ENCODE results near the gene ARHGEF17.
A peak's percentile ranks its signal among the peaks of the same experiment; 100 is the strongest.

The ARHGEF17 gene

DNA sequence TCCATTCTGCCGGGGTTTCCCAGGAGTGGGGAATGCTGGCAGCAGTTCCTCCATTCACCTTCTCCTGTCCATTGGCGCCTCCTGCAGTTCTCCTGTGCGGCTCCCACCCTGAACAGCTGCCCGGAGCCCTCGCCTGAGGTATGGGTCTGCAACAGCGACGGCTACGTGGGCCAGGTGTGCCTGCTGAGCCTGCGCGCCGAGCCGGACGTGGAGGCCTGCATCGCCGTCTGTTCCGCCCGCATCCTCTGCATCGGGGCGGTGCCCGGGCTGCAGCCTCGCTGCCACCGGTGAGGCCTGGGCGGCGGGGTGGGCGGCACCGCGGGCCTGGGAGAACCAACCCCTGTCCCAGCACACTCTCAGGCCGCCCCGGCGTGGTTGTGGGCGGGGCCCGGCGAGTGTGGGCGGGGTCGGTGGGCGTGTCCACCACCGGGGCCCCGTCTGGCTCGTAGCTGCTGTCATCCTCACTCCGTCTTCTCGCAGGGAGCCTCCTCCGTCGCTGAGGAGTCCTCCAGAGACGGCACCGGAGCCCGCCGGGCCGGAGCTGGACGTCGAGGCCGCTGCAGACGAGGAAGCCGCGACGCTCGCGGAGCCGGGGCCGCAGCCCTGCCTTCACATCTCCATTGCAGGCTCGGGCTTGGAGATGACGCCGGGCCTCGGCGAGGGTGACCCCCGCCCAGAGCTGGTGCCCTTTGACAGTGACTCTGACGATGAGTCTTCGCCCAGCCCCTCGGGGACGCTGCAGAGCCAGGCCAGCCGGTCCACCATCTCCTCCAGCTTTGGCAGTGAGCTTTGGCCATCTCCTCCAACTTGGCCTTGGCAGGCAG lies 54.1 kb downstream of the ARHGEF17 start:
- intact Hi-C loops (cut with DNase I): no loop called here
- DNase-seq: no peak

DNA sequence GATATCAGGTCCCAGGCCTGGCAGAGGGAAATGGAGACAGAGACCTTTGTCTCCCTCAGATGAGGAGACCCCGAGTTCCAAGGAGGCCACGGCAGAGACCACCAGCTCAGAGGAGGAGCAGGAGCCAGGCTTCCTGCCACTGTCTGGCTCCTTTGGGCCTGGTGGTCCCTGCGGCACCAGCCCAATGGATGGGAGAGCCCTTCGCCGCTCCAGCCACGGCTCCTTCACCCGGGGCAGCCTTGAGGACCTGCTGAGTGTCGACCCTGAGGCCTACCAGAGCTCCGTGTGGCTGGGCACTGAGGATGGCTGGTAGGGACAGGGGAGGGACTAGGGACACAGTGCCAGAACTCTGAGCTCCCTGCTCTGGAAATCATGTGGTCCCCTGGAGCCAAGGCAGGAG lies 55.1 kb downstream of the ARHGEF17 start:
- DNase-seq: no peak
- intact Hi-C loops (cut with DNase I): no loop called here

DNA sequence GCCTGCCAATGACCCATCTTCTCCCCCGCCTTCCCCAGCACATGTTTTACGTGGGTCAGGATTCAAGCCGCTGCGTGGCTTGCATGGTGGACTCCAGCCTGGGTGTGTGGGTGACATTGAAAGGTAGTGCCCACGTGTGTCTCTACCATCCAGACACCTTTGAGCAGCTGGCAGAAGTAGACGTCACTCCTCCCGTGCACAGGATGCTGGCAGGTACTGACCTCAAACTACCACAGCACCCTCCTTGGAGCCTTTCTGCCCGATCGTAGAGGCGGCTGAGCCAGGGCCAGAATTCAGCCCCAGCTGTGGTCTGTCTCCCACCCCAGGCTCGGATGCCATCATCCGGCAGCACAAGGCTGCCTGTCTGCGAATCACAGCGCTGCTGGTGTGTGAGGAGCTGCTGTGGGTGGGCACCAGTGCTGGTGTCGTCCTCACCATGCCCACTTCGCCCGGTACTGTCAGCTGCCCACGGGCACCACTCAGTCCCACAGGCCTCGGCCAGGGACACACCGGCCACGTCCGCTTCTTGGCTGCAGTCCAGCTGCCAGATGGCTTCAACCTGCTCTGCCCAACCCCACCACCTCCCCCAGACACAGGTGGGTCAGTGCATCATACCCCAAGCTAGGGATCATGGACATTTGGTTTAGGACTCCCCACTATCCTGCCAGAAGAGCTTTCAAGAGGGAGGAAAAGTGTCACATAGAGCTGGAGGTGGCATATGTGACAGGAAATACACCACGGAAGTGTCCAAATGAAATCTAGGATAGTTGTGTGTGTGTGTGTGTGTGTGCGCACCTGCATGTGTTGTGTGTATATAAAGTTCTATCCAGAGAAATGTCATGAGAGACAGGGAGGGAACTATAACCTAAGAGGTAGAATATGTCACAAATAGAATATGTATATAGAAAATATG lies 57.5 kb downstream of the ARHGEF17 start:
- intact Hi-C loops (cut with DNase I): no loop called here
- DNase-seq: no peak

DNA sequence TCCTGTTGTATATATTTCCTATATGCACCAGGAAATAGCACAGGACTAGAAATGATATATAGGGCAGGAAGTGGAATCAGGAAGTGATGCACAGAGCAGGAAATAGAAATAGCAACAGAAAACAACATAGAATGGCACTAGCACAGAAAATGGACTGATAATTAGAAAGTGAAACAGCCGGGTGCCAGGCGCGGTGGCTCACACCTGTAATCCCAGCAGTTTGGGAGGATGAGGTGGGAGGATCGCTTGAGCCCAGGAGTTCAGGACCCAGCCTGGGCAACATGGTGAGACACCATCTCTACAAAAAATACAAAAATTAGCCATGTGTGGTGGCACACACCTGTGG lies 58.2 kb downstream of the ARHGEF17 start:
- no peak for DNase-seq
- intact Hi-C loops (cut with DNase I): no loop called here

DNA sequence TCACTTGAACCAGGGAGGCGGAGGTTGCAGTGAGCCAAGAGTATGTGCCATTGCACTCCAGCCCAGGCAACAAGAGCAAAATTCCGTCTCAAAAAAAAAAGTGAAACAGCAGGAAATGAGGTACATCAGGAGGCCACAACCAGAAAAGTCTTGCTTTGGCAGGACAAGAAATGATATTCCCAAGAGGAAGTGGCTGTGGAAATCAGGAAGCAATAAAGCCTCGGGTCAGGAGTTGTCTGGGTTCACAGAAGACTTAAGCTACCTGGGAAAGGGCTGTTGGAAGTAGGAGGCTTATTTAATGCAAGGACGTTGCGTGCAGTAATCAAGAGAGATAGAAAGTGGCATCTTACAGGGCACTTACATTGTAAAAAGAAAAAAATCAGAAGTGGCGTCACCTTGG lies 58.9 kb downstream of the ARHGEF17 start:
- DNase-seq: no peak
- intact Hi-C loops (cut with DNase I): no loop called here

DNA sequence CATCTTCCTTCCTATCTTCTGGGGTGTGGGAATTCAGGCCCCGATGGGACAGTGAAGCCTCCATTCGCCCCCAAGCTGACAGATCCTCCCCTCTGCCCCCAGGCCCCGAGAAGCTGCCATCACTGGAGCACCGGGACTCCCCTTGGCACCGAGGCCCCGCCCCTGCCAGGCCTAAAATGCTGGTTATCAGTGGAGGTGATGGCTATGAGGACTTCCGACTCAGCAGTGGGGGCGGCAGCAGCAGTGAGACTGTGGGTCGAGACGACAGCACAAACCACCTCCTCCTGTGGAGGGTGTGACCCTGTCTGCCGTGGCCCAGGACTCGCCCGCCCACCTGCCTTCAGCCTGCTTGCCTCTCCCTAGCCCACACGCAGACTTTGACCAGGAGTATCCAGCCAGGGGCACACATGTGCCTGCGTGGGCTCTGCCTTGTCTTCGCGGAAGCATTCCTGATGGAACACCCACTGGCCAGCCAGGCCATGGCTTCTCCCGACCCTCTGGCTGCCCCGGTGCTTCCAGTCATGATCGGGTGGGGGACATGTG lies 59.5 kb downstream of the ARHGEF17 start:
- peak in 1 of 42 donors; percentile 40 for DNase-seq
- intact Hi-C loops (cut with DNase I): no loop called here

DNA sequence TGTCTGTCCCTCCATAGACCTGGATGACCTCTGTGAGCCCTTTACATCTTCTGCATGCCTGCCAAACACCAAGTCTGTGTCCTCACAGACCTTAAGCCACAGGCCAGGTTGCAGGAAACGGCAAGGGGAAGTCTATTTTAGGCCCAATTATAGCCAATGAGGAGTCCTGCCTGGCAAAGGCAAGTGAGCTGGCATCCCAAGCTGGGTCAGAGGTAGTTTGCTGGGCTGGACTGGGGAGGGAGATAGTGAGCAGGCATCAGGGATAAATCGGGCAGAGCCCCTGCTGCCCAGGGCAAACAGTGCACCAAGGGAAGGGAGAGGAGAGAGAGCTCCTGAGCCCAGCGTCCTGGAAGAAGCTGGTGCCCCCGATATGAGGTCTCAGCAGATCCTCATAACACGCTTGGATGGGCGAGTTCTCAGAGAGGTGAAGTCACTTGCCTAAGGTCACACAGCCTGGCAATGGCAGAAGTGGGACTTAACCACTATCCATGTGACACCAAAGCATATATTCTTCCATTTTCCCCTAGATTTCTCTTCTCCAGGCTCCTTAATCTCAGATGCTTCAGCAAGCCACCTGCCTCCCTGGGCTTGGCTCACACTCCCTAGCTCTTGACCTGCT lies 64.4 kb downstream of the ARHGEF17 start:
- intact Hi-C loops (cut with DNase I): no loop called here

DNA sequence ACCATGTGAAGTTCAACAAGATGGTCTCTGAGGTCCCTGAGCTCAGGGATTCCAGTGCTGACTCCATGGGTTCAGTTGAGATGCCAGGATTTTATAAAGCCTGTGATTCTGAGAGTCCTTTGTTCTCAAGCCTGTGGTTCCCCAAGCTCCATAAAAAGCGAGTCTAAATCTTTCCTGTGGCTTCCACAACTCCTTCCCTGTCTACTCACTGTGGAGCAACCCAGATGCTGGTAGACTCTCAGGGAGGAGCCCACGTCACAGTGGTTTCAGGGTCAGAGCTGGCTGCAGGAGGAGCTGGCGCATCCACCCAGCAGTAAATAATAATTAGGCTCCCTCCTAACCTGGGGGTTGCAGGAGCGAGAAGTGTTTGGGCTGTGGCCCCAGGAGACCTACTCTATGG lies 66.1 kb downstream of the ARHGEF17 start:
- intact Hi-C loops (cut with DNase I): no loop called here
- peak in 1 of 42 donors; percentile 11 for DNase-seq

More for the DNA sequence above, 64.4 kb downstream of the ARHGEF17 start:
- no peak for DNase-seq

DNA sequence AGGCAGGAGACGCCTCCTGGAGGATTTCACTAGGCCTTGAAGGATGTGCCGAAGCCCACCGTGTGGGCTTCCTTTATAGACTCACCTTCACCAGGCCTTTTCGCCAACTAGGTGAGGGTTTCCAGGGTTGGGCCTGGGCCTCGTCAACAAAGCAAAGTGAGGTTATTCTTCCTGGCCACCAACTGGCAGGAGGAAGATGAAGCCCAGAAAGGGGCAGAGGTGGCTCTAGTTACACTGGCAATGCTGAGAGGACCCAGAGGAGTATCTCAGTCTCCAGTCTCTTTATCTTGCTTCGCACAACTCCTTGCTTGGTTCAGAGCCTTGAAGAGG lies 67.7 kb downstream of the ARHGEF17 start:
- intact Hi-C loops (cut with DNase I): no loop called here
- DNase-seq: no peak

DNA sequence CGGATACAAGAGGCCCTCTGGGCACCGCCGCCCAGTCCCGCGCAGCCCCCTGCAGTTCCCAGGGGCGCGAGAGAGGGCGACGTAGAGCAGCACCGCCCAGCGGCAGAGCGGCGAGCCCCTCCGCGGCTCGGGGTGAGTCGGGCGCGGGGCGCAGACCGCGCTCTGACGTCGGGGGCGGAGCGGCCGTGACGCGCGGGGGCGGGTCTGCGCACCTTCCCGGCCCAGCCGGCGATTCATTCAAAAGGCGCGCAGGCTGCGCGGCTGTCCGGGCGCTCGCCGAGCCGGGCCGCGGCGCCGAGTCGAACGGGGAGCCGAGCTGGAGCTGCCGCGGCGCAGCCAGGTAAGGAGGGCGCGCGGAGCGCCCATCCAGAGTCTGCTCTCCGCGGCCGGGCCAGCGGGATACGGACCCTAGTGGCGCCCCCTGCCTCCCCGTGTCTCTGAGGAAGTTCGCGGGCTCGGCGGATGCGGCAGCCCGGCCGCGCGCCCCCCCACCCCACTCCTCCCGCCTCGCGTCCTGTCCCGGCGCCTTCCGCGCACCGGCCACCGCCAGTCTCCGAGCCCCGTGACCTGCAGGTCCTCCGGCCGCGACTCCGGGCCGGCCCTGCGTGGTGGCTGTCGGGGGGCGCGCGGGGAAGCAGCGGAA lies 68.2 kb downstream of the ARHGEF17 start, which contains the start of gene RELT:
Gene RELT, plus strand, starts transcription at position 240 of the 643 bp plus-strand sequence. CDS start 12,738 bp downstream, outside the sequence.
- DNase-seq: peak; percentile 63 to 94 (median 88)
- intact Hi-C loops (cut with DNase I): no loop called here

DNA sequence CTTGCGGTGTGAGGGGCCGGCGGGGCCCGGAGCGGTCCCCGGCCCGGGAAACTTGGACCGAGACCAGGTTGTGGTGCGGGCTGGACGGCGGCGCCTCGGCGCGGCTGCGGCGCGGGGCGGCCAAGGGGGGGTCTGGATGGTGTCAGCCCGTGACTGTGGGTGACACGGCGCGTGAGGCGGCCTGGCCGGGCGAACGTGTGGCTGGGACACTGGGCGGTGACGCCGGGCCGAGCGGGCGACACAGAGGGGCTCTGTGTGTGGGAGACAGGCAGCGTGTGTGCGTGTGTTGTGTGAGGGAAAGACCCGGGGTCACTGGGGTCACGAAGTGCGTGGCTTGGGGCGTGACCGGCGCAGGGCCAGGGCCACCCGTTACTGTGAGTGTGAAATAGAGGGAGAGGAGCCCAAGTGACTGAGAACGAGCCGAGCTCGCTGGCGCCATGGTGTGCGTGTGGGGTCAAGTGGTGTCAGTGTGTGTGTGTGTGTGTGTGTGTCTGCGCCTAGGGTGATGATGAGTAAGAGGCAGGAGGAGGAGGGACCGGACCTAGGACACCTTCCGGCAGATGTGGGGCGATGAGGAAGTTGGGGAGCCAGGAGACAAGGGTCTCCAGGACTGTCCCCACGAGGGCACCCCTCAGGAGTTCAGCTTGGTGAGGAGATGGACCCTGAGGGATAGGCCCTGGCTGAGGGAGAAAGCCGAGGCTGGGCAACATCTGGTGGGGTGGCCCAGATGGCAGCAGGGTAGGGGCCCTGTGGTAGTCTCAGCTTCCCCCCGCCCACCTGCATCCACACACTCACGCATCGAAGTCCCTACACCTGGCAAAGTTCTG lies 68.9 kb downstream of the ARHGEF17 start:
- DNase-seq: peak in 36 of 42 donors; percentile 24 to 80 (median 57)
- intact Hi-C loops (cut with DNase I): no loop called here

DNA sequence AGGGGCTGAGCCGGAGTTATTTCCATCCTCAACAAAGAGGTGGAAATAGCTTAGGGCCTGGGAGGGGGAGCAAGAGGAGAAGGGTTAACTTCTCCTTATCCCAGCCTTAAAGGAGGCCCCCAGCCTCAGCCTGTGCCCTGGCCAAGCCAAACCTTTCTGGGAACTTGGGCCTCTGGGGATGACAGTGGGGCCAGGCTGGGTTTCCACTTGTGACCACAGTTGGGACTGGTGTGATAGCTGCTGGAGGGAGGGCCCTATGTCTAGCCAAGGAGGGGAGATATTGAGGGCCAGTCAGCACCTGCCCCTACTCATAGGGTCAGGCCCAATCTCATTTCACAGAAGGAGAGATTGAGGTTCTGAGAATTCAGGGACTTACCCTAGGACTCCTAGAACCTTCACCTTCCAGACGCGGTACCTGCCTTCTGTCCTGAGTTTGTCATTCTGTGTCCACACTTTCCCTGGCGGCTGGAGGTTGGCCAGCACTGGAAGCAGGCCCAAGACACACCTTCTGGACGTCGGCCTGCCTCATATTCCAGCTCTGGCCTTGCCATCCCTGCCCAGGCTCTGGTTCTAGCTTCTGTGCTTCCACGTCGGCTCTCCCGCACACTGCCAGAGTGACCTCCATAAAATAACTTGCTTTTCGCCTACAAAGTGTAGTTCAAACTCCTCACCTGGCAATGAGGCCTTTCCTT lies 71.3 kb downstream of the ARHGEF17 start:
- intact Hi-C loops (cut with DNase I): no loop called here
- DNase-seq: no peak

DNA sequence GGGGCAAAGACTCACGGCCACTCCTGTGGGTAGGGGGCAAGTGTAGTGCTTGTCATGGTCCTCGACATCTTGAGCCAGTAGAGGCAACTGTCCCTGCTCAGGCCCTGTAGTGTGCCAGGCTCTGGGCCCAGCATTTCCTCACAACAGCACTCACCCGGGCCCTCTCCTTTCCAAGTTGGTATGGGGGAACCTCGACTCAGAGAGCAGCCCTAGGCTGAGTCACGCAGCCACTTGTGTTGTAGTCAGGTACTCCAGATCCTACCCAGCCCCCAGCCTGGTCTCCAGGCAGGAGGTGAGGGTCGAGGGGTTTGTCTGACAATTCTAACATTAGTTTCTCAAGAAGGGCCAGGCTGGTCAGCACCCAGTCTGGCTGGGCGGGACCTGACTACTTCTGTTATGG lies 72.3 kb downstream of the ARHGEF17 start:
- intact Hi-C loops (cut with DNase I): no loop called here

DNA sequence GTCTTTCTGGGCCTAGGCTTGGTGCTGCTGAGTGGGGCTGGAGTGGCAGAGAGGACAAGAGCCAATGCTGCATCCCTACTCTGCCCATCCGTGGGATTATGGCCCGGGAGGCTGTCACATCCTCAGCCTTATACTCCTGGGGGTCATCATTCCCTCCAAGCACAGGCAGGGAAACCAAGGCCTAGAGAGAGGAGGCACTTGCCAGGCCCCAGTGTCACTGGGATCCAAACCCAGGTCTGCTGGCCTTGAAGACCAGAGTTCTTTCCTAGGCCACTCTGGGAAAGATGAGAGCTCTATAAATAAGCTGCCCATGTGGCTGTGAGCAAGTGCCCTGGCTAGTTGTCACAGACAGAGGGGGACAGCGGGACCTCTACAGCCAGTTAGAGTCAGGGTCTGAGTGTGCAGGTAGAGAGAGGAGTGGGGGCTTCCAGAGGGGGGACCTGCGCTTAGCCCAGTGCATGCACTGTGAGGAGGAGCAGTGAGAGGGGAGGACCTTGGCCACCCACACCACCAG lies 72.9 kb downstream of the ARHGEF17 start:
- no peak for DNase-seq
- intact Hi-C loops (cut with DNase I): no loop called here

More for the DNA sequence above, 72.3 kb downstream of the ARHGEF17 start:
- DNase-seq: no peak

DNA sequence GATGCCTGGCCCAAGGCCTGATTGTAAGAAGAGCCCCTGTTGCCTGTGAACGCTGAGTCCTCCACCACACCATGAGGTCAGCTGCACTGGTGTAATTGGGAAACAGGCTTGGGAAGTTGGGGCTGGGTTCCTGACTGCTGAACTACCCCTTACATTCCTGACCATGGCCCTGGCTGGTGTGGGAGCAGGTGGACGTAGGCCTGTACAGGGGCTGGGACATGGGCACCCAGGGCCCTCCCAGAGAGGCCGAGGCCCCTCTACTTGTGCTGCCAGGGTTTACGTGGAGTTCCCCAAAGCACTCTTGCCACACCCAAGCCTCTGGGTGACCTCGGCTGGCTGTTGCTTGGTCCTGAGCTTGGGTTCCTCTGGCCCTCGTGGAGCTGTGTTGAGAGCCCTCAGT lies 73.5 kb downstream of the ARHGEF17 start:
- DNase-seq: no peak
- intact Hi-C loops (cut with DNase I): no loop called here

DNA sequence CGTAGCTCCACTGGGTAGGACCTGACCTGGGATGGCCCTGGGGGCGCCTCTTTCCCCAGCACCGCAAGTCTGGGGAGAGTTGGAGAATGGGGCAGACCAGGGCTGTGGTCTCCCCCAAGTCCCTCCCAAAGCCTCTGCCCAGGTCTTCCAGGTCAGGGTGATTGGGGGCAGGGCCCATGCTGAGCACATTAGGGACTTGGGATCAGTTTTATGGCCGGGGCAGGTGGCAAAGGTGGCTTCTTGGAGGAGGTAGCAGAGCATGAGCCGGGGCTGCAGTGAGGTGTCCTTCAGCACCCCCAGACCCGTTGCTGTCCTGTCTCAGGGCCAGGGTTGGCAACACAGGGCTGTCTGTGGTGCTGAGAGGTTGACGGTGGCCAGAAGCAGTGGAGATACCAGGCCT lies 74.1 kb downstream of the ARHGEF17 start:
- DNase-seq: no peak
- intact Hi-C loops (cut with DNase I): no loop called here

DNA sequence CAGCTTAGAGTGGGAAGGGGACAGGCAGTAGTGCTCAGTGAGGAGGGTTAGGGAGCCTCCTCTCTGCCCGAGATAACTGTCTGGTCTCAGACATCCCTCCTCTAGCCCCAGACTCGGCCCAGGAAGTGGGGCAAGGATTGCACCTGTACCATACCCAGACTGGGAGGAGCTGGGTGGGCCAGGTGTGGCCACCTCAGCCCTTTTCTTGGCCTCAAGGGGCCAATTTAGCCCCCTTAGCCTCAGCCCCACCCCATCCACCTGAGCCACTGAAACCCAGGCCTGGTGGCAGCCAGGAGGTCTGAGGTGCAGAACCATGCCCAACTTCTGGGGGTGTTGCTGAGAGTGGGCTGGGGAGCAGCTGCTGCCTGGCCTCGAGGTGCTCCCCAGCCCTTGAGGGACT lies 74.7 kb downstream of the ARHGEF17 start:
- DNase-seq: no peak
- intact Hi-C loops (cut with DNase I): no loop called here
